H1 (cell line): ENCODE results near the gene OXNAD1. TPM values are rescaled to one million over a fixed set of nuclear protein-coding genes. Genes with fewer than 3 reads are reported as not detected.

Source experiments
- CTCF ChIA-PET: fragments of 300-600 bp; sonication (Branson Sonifier 250); formaldehyde crosslinking; loops from one replicate; lab custom pipeline; 2021; ENCODE audit not compliant: partially characterized antibody; lab: Charles Lee
- POLR2A ChIA-PET: fragments of 300-600 bp; sonication (Branson Sonifier 250); formaldehyde crosslinking; loops from one replicate; lab custom pipeline; 2021; ENCODE audit warnings: inconsistent platforms; ENCODE audit not compliant: partially characterized antibody; lab: Charles Lee
- DNase-seq, 2 experiments: peaks; one replicate each; pipeline versions ENCODE4 v3.0.0 to v3.0.0-alpha.2; 2010 to 2022; ENCODE audit warnings: low spot score in 2 of 2, low read depth in 1 of 2, mixed read lengths in 1 of 2
- FAIRE-seq: peaks from 2 replicates; lab custom pipeline; 2011; peaks lifted over from hg19 to GRCh38; lab: Jason Lieb, UNC
- H2AFZ ChIP-seq: 2 replicates; pipeline ENCODE4 v1.8.1; 2012; ENCODE audit warnings: low read length, inconsistent platforms
- H2AK5ac ChIP-seq: 2 replicates; pipeline ENCODE4 v1.6.1; 2013; ENCODE audit warnings: low read depth, low read length
- H2BK120ac ChIP-seq: replicated peaks from 2 replicates; pipeline ENCODE3; 2013; ENCODE audit warnings: low read depth, low read length, inconsistent platforms
- H2BK12ac ChIP-seq: 2 replicates; pipeline ENCODE4 v1.6.1; 2013; ENCODE audit warnings: low read depth, low read length
- H2BK15ac ChIP-seq: 2 replicates; pipeline ENCODE4 v1.6.1; 2013; ENCODE audit warnings: low read length
- H2BK20ac ChIP-seq: 2 replicates; pipeline ENCODE4 v1.6.1; 2013; ENCODE audit warnings: low read length
- H2BK5ac ChIP-seq: 2 replicates; pipeline ENCODE4 v1.6.1; 2013; ENCODE audit warnings: low read depth, low read length
- H3K14ac ChIP-seq: 2 replicates; pipeline ENCODE4 v1.6.1; 2013; ENCODE audit warnings: inconsistent platforms; ENCODE audit not compliant: insufficient read length
- H3K18ac ChIP-seq: 2 replicates; pipeline ENCODE4 v1.6.1; 2013; ENCODE audit warnings: low read length; ENCODE audit errors: extremely low read depth
- H3K23ac ChIP-seq: 2 replicates; pipeline ENCODE4 v1.6.1; 2013; ENCODE audit warnings: inconsistent platforms; ENCODE audit not compliant: insufficient read length
- H3K23me2 ChIP-seq: 2 replicates; pipeline ENCODE4 v1.6.1; 2013; ENCODE audit warnings: low read depth, low read length
- H3K27ac ChIP-seq: 2 replicates; pipeline ENCODE4 v1.6.1; 2011; ENCODE audit warnings: low read depth, low read length, inconsistent platforms
- H3K27me3 ChIP-seq, 4 experiments: replicated peaks in 1 of 4; 1 replicate in 1 of 4; 2 replicates in 3 of 4; pipeline versions ENCODE4 v1.6.1 to v1.8.1; 2011 to 2013; ENCODE audit warnings: low read length in 3 of 4, mild to moderate bottlenecking in 3 of 4, inconsistent platforms in 2 of 4, mixed read lengths in 2 of 4, moderate library complexity in 1 of 4; ENCODE audit not compliant: control insufficient read depth in 3 of 4, insufficient read depth in 3 of 4; ENCODE audit errors: extremely low read depth in 1 of 4
- H3K36me3 ChIP-seq, 4 experiments: 2 replicates each; pipeline versions ENCODE4 v1.6.1 to v1.8.1; 2011 to 2013; ENCODE audit warnings: mild to moderate bottlenecking in 4 of 4, low read length in 3 of 4, moderate library complexity in 2 of 4, control low read depth in 1 of 4, inconsistent platforms in 1 of 4; ENCODE audit not compliant: insufficient read depth in 4 of 4, control insufficient read depth in 2 of 4
- H3K4ac ChIP-seq: replicated peaks from 2 replicates; pipeline ENCODE3; 2013; ENCODE audit warnings: low read length, low read depth, mixed read lengths, inconsistent platforms; ENCODE audit not compliant: insufficient read length
- H3K4me1 ChIP-seq, 4 experiments: replicated peaks in 1 of 4; 1 replicate in 1 of 4; 2 replicates in 3 of 4; pipeline versions ENCODE4 v1.6.1 to v1.8.1; 2011 to 2013; ENCODE audit warnings: low read length in 3 of 4, inconsistent platforms in 2 of 4, mixed read lengths in 1 of 4; ENCODE audit not compliant: insufficient read depth in 4 of 4, control insufficient read depth in 3 of 4
- H3K4me2 ChIP-seq, 2 experiments: 2 replicates each; pipeline versions ENCODE4 v1.6.1 to v1.8.1; 2011 to 2013; ENCODE audit warnings: low read depth in 2 of 2, low read length in 2 of 2, control low read depth in 1 of 2, inconsistent platforms in 1 of 2, mild to moderate bottlenecking in 1 of 2; ENCODE audit not compliant: insufficient read depth in 1 of 2
- H3K4me3 ChIP-seq, 4 experiments: fragments of 200-600, 300-600 bp in 1 of 4; sonication (generic), shearing (Covaris generic), sonication (Bioruptor Twin) in 1 of 4; 2 replicates each; pipeline versions ENCODE4 v1.5.1 to v1.8.1; 2011 to 2016; ENCODE audit warnings: low read length in 4 of 4, low read depth in 3 of 4, control low read depth in 2 of 4, inconsistent platforms in 2 of 4, mild to moderate bottlenecking in 2 of 4, mixed read lengths in 1 of 4, moderate library complexity in 1 of 4; ENCODE audit not compliant: insufficient read depth in 2 of 4; ENCODE audit errors: extremely low read depth in 1 of 4
- H3K56ac ChIP-seq: replicated peaks from 2 replicates; pipeline ENCODE3; 2013; ENCODE audit warnings: low read depth, mild to moderate bottlenecking, mixed read lengths, low read length, inconsistent platforms; ENCODE audit not compliant: insufficient read length
- H3K79me1 ChIP-seq: 2 replicates; pipeline ENCODE4 v1.6.1; 2013; ENCODE audit warnings: low read depth, low read length, control low read depth
- H3K79me2 ChIP-seq, 2 experiments: 2 replicates each; pipeline versions ENCODE4 v1.6.1 to v1.8.1; 2012 to 2013; ENCODE audit warnings: low read length in 2 of 2, mild to moderate bottlenecking in 2 of 2, inconsistent platforms in 1 of 2; ENCODE audit not compliant: insufficient read depth in 2 of 2, control insufficient read depth in 1 of 2
- H3K9ac ChIP-seq, 4 experiments: replicated peaks in 1 of 4; 1 replicate in 1 of 4; 2 replicates in 3 of 4; pipeline versions ENCODE4 v1.6.1 to v1.8.1; 2011 to 2013; ENCODE audit warnings: low read depth in 3 of 4, low read length in 3 of 4, control low read depth in 2 of 4, mild to moderate bottlenecking in 2 of 4, moderate library complexity in 2 of 4, inconsistent platforms in 1 of 4; ENCODE audit errors: extremely low read depth in 1 of 4
- H3K9me3 ChIP-seq, 2 experiments: 2 replicates each; pipeline versions ENCODE4 v1.6.1 to v1.8.1; 2012 to 2013; ENCODE audit warnings: mild to moderate bottlenecking in 2 of 2, moderate library complexity in 2 of 2, control low read depth in 1 of 2, inconsistent platforms in 1 of 2, low read depth in 1 of 2, low read length in 1 of 2, mixed read lengths in 1 of 2; ENCODE audit not compliant: insufficient read depth in 2 of 2
- H4K20me1 ChIP-seq, 2 experiments: replicated peaks in 1 of 2; 2 replicates each; pipeline versions ENCODE3 to v1.8.1; 2011 to 2013; ENCODE audit warnings: inconsistent platforms in 2 of 2, low read length in 2 of 2, mild to moderate bottlenecking in 1 of 2; ENCODE audit not compliant: insufficient read depth in 2 of 2, control insufficient read depth in 1 of 2
- H4K5ac ChIP-seq: 2 replicates; pipeline ENCODE4 v1.6.1; 2013; ENCODE audit warnings: low read length, low read depth, mixed read lengths, inconsistent platforms; ENCODE audit not compliant: insufficient read length
- H4K8ac ChIP-seq: 2 replicates; pipeline ENCODE4 v1.8.0; 2013; ENCODE audit warnings: mild to moderate bottlenecking, moderate library complexity, low read length, inconsistent platforms; ENCODE audit not compliant: insufficient read depth; ENCODE audit errors: extremely low read depth
- H4K91ac ChIP-seq: replicated peaks from 2 replicates; pipeline ENCODE3; 2013; ENCODE audit warnings: low read length, mixed read lengths, inconsistent platforms; ENCODE audit not compliant: insufficient read length
- CBX8 ChIP-seq: fragments of 300-800, 300-1000 bp; sonication (generic); IDR thresholded peaks from 2 replicates; pipeline ENCODE4 v1.7.1; 2016; ENCODE audit warnings: low read depth, low read length, borderline replicate concordance
- CEBPB ChIP-seq: IDR thresholded peaks from 2 replicates; pipeline ENCODE4 v1.6.1; 2012; ENCODE audit warnings: low read depth, low read length
- KDM4A ChIP-seq: IDR thresholded peaks from one replicate; pipeline ENCODE4 v1.7.1; 2012; ENCODE audit warnings: low read depth, mild to moderate bottlenecking, moderate library complexity, low read length, inconsistent platforms; ENCODE audit not compliant: severe bottlenecking
- NANOG ChIP-seq: IDR thresholded peaks from 2 replicates; pipeline ENCODE4 v1.6.1; 2011; ENCODE audit warnings: low read length, low read depth, mild to moderate bottlenecking, inconsistent platforms; ENCODE audit not compliant: insufficient read depth, poor library complexity, severe bottlenecking
- RBBP5 ChIP-seq: IDR thresholded peaks from 2 replicates; pipeline ENCODE4 v1.7.1; 2012; ENCODE audit warnings: low read depth, mild to moderate bottlenecking, inconsistent platforms, low read length, moderate library complexity, borderline replicate concordance
- SP1 ChIP-seq: IDR thresholded peaks from 2 replicates; pipeline ENCODE4 v1.6.1; 2011; ENCODE audit warnings: low read depth, low read length
- SUZ12 ChIP-seq: fragments of 200-600 bp; sonication (generic); IDR thresholded peaks from 2 replicates; pipeline ENCODE4 v1.6.1; 2012; ENCODE audit warnings: mild to moderate bottlenecking, inconsistent platforms, low read length, moderate library complexity, mixed read lengths
- WGBS, 2 experiments: shearing (Covaris generic) in 1 of 2; methylation state at CpG; one replicate each; pipeline versions ENCODE4 v1.1.6 to v1.1.7; 2013 to 2015; ENCODE audit warnings: low lambda C conversion rate in 2 of 2, mixed read lengths in 2 of 2, inconsistent platforms in 1 of 2, low coverage in 1 of 2, missing lambda C conversion rate in 1 of 2; ENCODE audit not compliant: insufficient replicate concordance in 2 of 2, insufficient coverage in 1 of 2, insufficient read length in 1 of 2; ENCODE audit errors: extremely low coverage in 1 of 2, missing lambda C conversion rate in 1 of 2; 5-methylcytosine and 5-hydroxymethylcytosine counted together
- polyA plus RNA-seq, 7 experiments: library from polyadenylated mRNA; depleted of rRNA in 3 of 7; stranded (reverse) in 5 of 7; unstranded in 2 of 7; fragments of >200 nt in 5 of 7; fragments of 200-250 nt in 2 of 7; gene quantifications; 1 replicate in 5 of 7; 2 replicates in 1 of 7; 4 replicates in 1 of 7; pipeline versions ENCODE4 v1.2.1 to v1.2.3, GENCODE V29; 2011 to 2013; ENCODE audit warnings: missing spikeins in 2 of 7, mixed read lengths in 2 of 7
- total RNA-seq: library from RNA; stranded (reverse); fragmentation: NEBNext Ultra II Directional; extraction: Animal tissue kit (Norgen Biotek cat#: 25700); gene quantifications from 2 replicates; pipeline ENCODE4 v1.2.1, GENCODE V29; 2021
- TF ChIP-seq, protein P1 (sequence below): IDR thresholded peaks from 2 replicates; pipeline ENCODE4 v1.6.1; 2011; ENCODE audit warnings: low read length, improper control_type of control experiment

Gene OXNAD1
- total and polyA plus RNA-seq, 2 of the 8 experiments (the other 6 are each of a cell fraction or from before 2014, with no cell fraction given): 14.9 to 24.8 TPM

DNA sequence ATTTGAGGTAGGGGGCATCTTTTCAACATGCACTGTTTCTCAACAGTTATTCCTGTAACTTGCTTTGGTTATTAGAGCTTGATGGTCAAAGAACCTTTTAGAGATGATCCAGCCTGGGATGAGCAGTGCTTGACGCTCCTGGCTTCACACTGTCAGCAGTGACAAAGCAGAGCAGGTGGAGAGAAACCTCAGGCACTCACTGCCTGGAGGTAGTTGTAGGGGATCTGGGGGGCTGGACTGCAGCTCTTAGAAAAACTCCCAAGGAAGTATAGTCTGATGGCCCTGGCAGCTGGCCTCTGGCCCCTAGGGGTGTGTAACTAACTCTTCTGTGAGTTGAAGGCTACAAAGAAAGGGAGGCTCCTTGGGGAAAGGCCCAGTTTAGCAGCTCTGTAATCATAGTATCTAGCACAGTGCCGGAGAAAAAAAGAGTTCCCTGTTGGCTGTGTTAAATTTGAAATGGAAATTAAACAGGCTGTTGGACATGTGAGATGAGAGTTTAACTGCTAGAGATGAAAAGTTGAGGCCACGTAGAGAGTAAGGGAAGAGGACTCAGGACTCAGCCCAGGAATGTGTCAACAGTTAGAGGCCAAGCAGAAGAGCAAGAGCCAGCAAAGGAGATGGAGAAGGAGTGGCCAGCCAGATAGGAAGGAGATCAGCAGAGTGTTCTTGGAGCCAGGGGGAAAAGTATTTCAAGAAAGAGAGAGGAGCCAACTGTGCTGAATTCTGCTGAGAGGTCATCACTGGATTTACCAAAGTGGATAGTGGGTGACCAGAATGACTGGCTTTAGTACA lies 14.2 kb downstream of the OXNAD1 start:
- no peaks in the 10 kb centered on the region for H3K23me2 ChIP-seq
- no peak overlapping the region for H3K4me2 ChIP-seq
- no peak overlapping the region for H4K91ac ChIP-seq
- H3K56ac ChIP-seq: no peak overlapping the region
- DNase-seq (no peak), FAIRE-seq (no peak)
- no peak overlapping the region for H2AK5ac ChIP-seq
- no peak overlapping the region for H2BK5ac ChIP-seq
- peaks cover 2 to 24% (median 6%) of the 10 kb centered on the region in 4 experiments; a peak in 5 of 8 replicates for H3K36me3 ChIP-seq
- H3K79me1 ChIP-seq: no peaks in the 10 kb centered on the region
- ChIA-PET POLR2A (interaction anchor here (0.9 kb wide), 1 partner anchor 10 kb away, joined by 3 read pairs; no protein-coding TSS in a partner anchor), CTCF (interaction anchor here (1.0 to 1.5 kb wide), 2 partner anchors 11 to 41 kb away, joined by 3 to 7 read pairs; no protein-coding TSS in a partner anchor)
- H3K4me3 ChIP-seq: no peak overlapping the region
- no peak overlapping the region for H3K23ac ChIP-seq
- H2BK15ac ChIP-seq: no peak overlapping the region
- no peaks in the 10 kb centered on the region for H3K79me2 ChIP-seq
- no peak overlapping the region for H2BK20ac ChIP-seq
- TF ChIP-seq CEBPB (no peak), SP1 (no peak), RBBP5 (no peak), SUZ12 (no peak), CBX8 (no peak), NANOG (no peak), KDM4A (no peak)
- TF ChIP-seq, protein P1, sequence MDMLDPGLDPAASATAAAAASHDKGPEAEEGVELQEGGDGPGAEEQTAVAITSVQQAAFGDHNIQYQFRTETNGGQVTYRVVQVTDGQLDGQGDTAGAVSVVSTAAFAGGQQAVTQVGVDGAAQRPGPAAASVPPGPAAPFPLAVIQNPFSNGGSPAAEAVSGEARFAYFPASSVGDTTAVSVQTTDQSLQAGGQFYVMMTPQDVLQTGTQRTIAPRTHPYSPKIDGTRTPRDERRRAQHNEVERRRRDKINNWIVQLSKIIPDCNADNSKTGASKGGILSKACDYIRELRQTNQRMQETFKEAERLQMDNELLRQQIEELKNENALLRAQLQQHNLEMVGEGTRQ: no peak
- H2AFZ ChIP-seq: no peak overlapping the region
- H3K18ac ChIP-seq: no peak overlapping the region
- H4K5ac ChIP-seq: no peak overlapping the region
- no peak overlapping the region for H3K14ac ChIP-seq
- peaks cover 2% of the 10 kb centered on the region in 2 experiments for H4K20me1 ChIP-seq
- no peak overlapping the region for H3K4ac ChIP-seq
- no peaks in the 10 kb centered on the region for H3K9me3 ChIP-seq
- H3K27ac ChIP-seq: no peak overlapping the region
- 91% methylated on average over 3 of the region's 3 CpGs; no CpG with 5 or more reads in 1 of the 2 experiments for WGBS, 2 experiments
- no peak overlapping the region for H2BK120ac ChIP-seq
- peaks cover 0 to 1% (median 0%) of the 10 kb centered on the region in 4 experiments; a peak in 1 of 7 replicates for H3K27me3 ChIP-seq
- no peak overlapping the region for H2BK12ac ChIP-seq
- H3K4me1 ChIP-seq: no peaks in the 10 kb centered on the region
- no peak overlapping the region for H4K8ac ChIP-seq
- no peak overlapping the region for H3K9ac ChIP-seq
